Adipose tissue (tissue), 3 donors: ENCODE data around the gene BTRC. TPM values are rescaled to one million over a fixed set of nuclear protein-coding genes. Genes with fewer than 3 reads are reported as not detected.
"Not testable (repeated sequence)": the region's sequence is repeated elsewhere in the genome, so short reads cannot be mapped to it uniquely, and the experiment has no call there.

Experiments
- H3K27ac ChIP-seq: one replicate; pipeline ENCODE4 v1.5.1; 2013; ENCODE audit warnings: low read depth, low read length
- WGBS, 3 donors: extraction: QIAGEN DNeasy Blood & Tissue Kit; methylation state at CpG; one replicate each; pipeline ENCODE4 v1.1.7; 2013; 5-methylcytosine and 5-hydroxymethylcytosine counted together
- polyA plus RNA-seq, 3 donors: library from polyadenylated mRNA; stranded (reverse); fragments of 200-250 nt; gene quantifications; one replicate each; pipeline ENCODE4 v1.2.3, GENCODE V29; 2013
- donor health status: healthy with polysubstance abuse.
- donor health status: Bipolar disorder and iron deficiency.
- donor health status: healthy.

Gene BTRC
- polyA plus RNA-seq, 3 donors: 3.7 to 4.9 (median 4.4) TPM

DNA sequence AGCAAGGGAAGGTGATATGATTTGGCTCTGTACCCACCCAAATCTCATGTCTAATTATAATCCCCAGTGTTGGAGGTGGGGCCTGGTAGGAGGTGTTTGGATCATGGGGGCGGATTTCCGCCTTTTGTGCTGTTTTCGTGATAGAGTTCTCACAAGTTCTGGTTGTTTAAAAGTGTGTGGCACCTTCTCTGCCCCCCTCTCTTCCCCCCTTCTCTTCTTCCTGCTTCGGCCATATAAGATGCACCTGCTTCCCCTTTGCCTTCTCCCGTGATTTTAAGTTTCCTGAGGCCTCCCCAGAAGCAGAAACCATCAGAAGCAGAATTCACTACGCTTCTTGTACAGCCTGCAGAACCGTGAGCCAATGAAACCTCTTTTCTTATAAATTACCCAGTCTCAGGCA lies 21.1 kb downstream of the BTRC start:
- WGBS, 3 donors: 64 to 93% (median 74%) methylated on average over 6 to 7 of the region's 7 CpGs
- H3K27ac ChIP-seq: no peak overlapping the region

DNA sequence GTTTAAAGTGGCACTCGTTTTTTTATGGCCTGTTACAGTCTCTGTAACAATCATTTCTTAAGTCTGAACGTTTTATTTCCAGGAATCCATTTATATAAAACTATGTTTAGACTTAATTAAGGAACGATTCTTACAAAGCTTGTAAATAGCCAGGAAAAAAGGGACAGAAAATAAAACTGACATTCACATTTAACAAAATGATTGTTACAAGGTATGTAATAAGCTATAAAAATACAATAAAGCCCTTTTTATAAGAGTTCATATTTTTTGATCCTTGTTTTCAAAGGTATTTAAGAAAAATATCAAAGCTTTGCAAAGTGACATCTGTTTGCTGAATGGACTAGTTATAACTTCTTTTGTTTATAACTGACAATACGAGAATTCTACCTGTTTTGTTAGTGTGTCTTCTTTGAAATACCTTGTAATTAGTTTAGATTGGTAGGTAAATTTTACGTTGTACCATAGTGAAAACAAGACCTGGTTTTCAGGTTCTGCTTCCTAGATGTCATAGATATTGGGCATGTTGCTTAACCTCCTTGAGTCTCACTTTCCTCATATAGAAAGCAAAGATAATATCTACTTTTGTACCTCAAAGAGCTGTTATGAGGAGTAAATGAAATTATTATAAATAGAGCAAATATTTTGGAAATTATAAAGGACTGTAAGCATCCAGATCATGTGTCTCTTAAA lies 25.8 kb downstream of the BTRC start:
- 75 to 82% (median 80%) methylated on average over 5 of the region's 5 CpGs for WGBS, 3 donors
- no peak overlapping the region for H3K27ac ChIP-seq

DNA sequence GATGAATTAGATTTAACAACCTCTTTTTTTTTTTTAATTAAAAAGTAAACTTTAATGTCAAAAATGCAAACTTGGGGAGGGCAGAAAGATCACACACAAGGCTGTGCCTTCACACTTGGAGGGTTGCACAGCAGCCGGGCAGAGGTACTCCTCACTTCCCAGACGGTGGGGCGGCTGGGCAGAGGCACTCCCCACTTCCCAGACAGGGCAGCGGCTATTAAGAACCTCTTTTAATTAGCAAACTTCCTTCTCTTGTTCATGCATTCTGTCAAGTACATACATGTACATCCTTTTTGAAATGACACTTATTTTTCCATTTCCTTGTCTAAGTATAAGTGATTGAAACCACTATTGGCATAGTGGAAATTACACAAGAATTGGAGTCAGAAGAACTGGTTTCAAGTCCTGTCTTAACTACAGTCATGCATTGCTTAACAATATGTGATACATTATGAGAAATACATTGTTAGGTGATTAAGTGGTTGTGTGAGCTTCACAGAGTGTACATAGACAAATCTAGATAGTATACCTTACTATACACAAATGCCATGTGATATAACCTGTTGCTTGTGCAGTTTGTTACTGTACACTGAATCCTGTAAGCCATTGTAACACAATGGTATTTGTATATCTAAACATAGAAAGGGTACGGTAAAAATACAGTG lies 26.5 kb downstream of the BTRC start:
- 63 to 82% (median 63%) methylated on average over 5 of the region's 5 CpGs for WGBS, 3 donors

DNA sequence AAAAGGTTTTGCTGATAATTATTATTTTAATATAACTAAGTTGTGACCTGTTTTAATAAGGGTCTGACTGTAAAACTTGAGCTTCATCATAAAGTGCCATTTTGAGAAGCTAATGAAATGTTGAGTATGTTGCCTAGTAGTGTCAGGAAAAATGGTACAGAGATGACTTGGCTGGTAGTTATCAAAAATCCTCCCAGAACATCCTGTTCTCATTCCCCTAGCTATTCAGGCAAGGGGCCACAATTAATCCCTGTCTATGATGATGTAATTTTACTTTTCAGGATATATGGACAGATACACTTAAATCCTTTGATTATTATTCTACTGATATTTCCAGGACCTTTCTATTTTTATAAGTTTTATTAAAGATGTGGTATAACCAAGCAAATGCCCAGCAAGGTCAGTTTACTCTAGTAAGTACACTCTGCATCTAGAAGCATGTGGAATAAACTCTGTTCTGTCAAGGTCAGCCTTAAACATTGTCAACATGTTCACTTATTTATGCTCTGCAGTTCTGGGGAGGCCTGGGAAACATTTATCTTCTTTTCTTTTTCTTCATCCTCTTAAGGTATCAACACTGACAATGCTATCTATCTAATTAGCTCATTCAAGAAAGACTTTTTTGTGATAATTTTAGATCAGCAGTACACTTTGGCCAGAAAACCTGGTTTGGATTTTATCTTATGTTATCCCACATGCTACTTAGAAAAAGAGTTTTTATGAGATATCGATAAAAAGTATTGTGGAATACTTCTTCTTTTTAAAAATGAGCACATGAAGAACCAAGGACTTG lies 32.1 kb downstream of the BTRC start:
- no peak overlapping the region for H3K27ac ChIP-seq
- WGBS, 3 donors: 74 to 94% (median 90%) methylated on average over 1 of the region's 1 CpG

More for the DNA sequence above, 26.5 kb downstream of the BTRC start:
- no peak overlapping the region for H3K27ac ChIP-seq

DNA sequence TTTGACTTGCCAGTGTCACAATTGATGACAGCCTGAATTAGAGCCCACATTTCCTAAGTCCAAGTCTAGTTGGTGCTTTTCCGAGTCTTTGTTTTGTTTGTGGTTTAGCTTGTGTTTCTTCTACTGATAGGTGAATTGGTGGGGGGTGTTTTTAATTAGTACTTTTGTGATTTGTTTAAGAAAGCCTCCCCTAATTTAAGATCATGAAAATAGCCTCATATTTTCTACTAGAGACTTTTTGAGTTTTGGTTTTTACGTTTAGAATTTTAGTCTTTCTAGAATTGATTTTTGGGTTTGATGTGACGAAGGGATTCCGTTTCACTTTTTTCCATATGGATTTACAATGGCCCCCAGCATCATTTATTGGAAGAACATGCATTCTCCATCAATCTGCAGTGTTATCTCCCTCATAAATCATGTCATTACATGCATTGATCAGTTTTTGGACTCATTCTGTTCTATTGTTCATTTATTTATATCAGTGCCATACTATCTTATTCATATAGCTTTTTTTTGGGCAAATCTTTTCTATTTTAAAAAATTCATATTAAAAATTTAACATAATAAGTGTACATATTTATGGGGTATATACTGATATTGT lies 32.8 kb downstream of the BTRC start:
- WGBS, 3 donors: 89 to 91% (median 91%) methylated on average over 4 of the region's 4 CpGs
- H3K27ac ChIP-seq: no peak overlapping the region

DNA sequence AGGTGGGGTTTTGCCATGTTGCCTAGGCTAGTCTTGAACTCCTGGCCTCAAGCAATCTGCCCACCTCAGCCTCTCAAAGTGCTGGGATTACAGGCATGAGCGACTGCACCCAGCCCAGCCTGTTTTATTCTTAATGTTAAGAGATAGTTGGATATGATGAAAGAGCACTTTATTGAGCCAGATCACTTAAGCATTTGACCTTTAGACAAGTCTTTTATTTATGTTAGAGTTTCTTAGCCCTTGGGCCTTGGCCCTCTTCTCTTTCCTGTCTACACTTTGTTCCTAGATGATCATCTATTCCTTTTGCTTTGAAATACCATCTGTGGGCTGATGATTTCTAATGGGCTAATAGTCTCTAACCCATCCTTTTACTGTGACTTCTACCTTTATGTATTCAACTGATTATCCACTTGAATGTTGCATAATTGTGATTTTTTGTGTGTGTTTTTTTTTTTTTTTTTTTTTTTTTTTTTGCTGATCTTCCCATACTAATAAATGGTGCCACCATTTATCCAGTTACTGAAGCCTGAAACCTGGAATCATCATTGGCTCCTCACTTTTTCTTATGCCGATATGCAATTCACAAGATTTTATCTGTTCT lies 34.8 kb downstream of the BTRC start:
- no peak overlapping the region for H3K27ac ChIP-seq

DNA sequence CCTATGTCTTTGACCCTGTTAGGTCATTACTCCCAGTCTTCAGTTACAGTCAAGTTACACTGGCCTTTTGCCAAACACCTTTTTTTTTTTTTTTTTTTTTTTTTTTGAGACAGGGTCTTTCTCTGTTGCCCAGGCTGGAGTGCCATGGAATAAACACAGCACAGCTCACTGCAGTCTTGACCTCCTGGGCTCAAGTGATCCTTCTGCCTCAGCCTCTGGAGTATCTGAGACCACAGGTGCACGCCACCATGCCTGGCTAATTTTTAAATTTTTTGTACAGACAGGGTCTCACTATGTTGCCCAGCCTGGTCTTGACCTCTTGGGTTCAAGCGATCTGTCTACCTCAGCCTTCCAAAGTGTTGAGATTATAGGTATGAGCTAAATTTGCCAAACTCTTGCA lies 35.6 kb downstream of the BTRC start:
- not testable (repeated sequence) for H3K27ac ChIP-seq
- 67 to 98% (median 94%) methylated on average over 2 of the region's 2 CpGs for WGBS, 3 donors

More for the DNA sequence above, 34.8 kb downstream of the BTRC start:
- 84 to 98% (median 89%) methylated on average over 2 of the region's 2 CpGs for WGBS, 3 donors

DNA sequence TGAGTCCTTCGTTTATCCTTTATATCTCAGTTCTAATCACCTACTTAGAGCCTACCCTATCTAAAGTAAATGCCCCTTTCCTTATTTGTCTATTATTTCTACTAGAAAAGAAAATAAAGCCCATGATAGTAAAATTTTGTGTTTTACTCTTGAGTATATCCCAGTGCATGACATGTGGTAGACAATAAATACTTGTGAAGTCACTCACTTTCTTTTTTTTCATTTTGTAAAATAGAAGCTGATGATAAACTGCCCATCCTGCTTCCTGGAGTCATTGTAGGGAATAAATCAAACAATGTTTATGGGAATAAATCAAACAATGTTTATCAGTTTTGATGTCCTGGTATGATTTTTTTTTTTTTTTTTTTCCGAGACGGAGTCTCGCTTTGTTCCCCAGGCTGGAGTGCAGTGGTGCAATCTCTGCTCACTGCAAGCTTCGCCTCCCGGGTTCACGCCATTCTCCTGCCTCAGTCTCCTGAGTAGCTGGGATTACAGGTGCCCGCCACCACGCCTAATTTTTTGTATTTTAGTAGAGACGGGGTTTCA lies 36.1 kb downstream of the BTRC start:
- no peak overlapping the region for H3K27ac ChIP-seq
- WGBS, 3 donors: 91 to 94% (median 94%) methylated on average over 7 to 10 of the region's 10 CpGs

DNA sequence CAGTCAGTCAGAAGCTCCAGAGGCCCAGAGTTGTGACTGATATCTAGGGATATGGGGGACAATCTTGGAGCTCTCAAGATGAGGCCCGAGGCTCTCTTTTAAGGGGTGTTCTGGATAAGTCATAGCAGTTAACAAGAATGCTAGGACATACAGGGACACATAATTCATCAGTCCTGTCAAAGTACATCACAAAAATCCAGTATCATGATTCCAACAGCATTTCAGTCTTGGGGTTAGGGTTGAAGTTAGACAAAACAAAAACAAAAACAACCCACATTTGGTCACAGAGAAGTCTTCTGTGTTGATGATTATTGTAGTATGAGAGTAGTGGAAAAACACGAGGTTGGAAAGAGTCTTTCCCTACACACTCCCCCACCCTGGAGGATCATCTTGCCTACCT lies 39.4 kb downstream of the BTRC start:
- WGBS, 3 donors: 78 to 87% (median 81%) methylated on average over 2 of the region's 2 CpGs
- no peak overlapping the region for H3K27ac ChIP-seq

DNA sequence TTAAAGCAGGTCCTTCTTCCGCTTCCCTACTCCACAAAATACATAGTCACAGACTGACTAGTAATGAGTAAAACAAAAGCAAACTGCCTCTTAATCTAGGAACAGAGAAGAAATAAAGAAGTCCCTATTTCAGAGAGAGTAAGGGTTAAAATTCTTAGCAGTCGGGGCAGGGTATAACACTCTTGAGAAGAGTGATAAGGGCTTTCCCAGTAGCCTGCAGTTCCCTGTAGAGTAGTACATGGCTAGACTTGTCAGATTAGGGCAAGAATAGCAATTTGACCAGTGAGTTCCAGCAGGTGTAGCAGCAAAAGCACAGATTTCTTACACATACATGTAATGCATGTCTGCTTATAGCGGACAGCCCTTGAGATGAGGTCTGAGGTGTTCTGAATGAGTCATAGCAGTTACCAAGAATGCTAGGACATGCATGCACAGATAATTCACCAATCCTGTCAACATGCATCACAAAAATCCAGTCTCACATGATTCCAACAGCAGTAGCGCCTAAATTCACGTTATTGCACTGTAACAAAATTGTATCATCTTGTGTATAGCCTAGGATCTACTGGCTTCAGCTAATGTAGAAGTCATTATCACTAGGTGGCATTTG lies 40.7 kb downstream of the BTRC start:
- WGBS, 3 donors: 78 to 91% (median 88%) methylated on average over 5 of the region's 5 CpGs
- H3K27ac ChIP-seq: no peak overlapping the region

DNA sequence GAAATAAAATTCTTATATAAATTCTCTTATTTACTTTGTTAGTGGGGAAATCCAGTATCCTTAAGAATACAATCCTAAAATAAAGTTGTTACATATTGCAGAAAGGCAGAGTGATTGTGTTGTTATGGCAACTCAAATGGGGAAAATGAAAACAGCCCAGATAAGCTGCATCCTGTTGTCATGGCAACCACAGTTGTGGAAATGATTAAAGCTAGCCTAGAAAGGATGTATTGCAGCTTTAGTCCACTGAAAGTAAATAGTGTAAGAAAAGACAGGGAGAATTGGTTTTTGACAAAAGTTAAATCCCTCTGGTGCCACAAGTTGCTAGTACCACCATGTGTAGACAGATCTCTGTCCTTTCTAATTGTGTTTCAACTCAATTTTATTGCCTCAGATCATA lies 43.2 kb downstream of the BTRC start:
- H3K27ac ChIP-seq: no peak overlapping the region

DNA sequence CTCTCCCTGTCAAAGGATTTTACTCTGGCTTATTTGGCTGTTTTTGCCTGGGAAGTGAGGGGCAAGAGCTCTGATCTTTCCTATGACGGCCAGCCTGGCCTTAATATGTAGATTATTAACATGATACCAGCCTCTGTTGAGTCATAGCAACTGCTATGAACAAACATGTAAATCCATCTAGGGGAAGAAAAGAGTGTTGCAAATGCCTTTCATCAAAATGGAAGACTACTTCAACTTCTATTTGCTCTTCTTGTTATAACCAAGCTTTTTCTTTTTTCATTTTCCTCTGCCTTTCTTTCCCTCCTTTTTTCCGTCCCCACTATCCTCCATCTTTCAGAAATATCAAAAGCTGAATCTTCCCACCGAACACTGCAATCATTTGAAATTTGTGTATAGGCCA lies 46.6 kb downstream of the BTRC start:
- whole genome bisulfite sequencing, 3 donors: 79 to 88% (median 86%) methylated on average over 3 of the region's 3 CpGs
- H3K27ac ChIP-seq: no peak overlapping the region

DNA sequence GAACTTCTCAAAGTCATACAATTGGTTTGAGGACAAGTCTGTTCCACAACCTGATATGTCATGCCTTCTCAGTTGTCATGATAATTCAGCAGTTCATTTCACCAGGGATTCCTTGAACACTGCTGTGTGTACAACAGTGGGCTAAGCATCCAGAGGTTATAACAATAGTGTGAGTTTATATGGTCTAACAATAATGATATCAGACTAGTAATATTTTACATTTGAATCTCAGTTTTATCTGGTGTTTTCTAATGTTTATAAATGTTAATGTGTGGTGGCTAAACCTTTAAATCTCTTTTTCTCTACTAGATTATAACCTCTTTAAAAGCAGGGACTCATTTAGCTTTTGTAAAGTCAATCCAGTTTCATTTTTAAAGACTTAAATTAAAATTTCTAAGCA lies 48.7 kb downstream of the BTRC start:
- no peak overlapping the region for H3K27ac ChIP-seq

DNA sequence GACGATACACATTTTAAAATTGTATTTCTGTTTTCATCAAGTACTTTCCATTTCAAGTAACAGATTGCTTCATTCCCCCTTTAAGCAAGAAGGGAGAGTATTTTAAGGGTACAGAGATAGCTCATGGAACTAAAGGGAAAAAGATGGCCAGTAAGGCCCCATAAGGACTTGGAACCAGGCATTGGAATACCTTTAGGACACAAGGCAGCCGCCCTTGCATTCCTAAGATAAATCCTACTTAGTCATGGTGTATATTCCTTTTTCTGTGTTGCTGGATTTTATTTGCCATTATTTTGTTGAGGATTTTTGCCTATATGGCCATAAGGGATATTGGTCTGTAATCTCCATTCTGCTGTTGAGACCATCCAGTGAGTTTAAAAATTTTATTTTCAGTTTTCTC lies 49.2 kb downstream of the BTRC start:
- H3K27ac ChIP-seq: no peak overlapping the region
- WGBS, 3 donors: 86 to 93% (median 91%) methylated on average over 2 of the region's 2 CpGs

DNA sequence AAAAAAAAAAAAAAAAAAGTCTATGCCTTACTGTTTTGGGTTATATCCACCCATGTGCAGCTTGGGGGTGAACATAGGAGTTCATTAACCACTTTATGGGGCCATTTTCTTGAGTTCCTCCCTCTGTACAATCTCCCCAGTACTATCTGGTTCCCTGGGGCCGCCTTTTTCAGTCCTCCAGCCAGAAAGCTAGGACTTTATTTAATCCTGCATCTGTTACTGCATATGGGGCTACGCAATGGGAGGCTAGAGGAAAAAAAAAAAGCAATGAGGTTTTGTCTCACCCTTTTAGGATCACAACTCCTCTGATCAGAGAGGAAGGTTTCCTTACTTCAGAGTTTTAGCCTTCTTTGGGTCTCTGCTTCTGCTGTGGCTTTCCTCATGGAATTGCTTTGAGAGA lies 51.0 kb downstream of the BTRC start:
- 97 to 100% (median 98%) methylated on average over 2 of the region's 2 CpGs for WGBS, 3 donors

DNA sequence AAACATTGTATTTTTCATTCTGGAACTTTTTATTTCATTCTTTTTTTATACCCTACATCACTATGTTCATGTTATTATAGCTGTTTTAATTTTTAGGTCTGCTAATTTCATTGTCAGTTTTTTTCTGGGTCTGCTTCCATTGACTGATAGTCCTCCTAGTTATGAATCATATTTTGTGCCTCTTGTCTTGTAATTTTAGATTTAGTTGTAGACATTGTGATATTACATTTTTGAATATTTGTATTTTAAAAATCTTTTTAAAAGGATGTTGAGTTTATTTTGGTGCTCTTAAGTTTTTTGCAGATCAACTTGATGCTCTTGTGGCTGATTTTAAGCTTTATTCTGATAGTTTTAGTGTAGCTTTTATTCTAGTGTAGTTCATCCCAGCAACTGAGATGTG lies 57.6 kb downstream of the BTRC start:
- H3K27ac ChIP-seq: no peak overlapping the region

More for the DNA sequence above, 51.0 kb downstream of the BTRC start:
- H3K27ac ChIP-seq: no peak overlapping the region

DNA sequence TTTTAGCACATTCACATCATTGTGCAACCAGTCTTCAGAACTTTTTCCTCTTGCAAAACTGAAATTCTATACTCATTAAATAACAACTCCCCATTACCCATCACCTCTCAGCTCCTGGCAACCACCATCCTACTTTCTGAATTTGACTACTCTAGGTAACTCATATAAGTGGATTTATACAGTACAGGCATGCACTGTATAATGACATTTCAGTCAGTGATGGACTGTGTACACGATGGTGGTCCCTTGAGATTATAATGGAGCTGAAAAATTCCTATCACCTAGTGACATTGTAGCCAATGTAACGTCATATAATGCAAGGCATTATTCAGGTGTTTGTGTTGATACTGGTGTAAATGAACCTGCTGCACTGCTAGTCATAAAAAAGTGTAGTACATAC lies 60.1 kb downstream of the BTRC start:
- H3K27ac ChIP-seq: no peak overlapping the region
- 75 to 88% (median 79%) methylated on average over 2 of the region's 2 CpGs for WGBS, 3 donors

DNA sequence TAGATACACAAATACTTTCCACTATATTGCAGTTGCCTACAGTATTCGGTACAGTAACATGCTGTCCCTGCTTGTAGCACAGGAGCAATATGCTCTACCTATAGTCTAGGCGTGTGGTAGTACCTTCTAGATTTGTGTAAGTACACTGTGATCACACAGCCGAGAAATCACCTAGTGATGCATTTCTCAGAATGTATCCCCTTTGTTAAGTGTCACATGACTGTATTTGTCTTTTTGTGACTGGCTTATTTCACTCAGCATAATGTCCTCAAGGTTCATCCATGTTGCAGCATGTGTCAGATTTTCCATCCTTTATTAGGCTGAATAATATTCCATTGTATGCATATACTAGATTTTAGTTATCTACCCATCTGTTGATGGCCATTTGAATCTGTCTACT lies 61.9 kb downstream of the BTRC start:
- WGBS, 3 donors: 89 to 92% (median 90%) methylated on average over 3 of the region's 3 CpGs
- H3K27ac ChIP-seq: no peak overlapping the region
